OCI-LY3 (cell line): ENCODE data around the gene CAMTA1.

Experiments used
- CTCF ChIP-seq: fragments of 200-600, 300-600 bp; sonication (generic); IDR thresholded peaks from 2 replicates; pipeline ENCODE4 v1.5.1; 2014; ENCODE audit warnings: antibody characterized with exemption, low read length, low read depth
- EZH2phosphoT487 ChIP-seq: fragments of 200-600 bp; shearing (Covaris generic); IDR thresholded peaks from 2 replicates; pipeline ENCODE4 v1.6.1; 2018; ENCODE audit warnings: antibody characterized with exemption, mixed run types, low read depth

GRCh38 chr1:7333094-7333493 lies 547.8 kb downstream of the CAMTA1 start:
- TF ChIP-seq CTCF (no peak), EZH2phosphoT487 (no peak)
